Stimulated activated CD4-positive, alpha-beta T cell treated with anti-CD3 and anti-CD28 coated beads, TNF-alpha, amount 100 ng/mL, for 1 hour (primary cell): ENCODE results near the gene COQ8A.

ENCODE experiments used
- DNase-seq, 3 donors: peaks; one replicate each; pipeline ENCODE4 v3.0.0-alpha.2; 2020; ENCODE audit warnings: low read depth in 3 of 3, low spot score in 1 of 3

Gene COQ8A

GRCh38 chr1:227003165-227003564 is 63.1 kb downstream of the COQ8A start:
- DNase-seq, result no peak

GRCh38 chr1:227004796-227005195 is 64.7 kb downstream of the COQ8A start:
- DNase-seq, result no peak

GRCh38 chr1:227006226-227006796 is 66.2 kb downstream of the COQ8A start:
- no peak for DNase-seq

- DNase-seq, result no peak
Observed at GRCh38 chr1:227009937-227010336, 69.8 kb downstream of the COQ8A start.

GRCh38 chr1:227010645-227011044 is 70.6 kb downstream of the COQ8A start:
- no peak for DNase-seq

- no peak for DNase-seq
Observed at GRCh38 chr1:227016990-227017389, 76.9 kb downstream of the COQ8A start.

- no peak for DNase-seq
Observed at GRCh38 chr1:227032396-227032795, 92.3 kb downstream of the COQ8A start.

- DNase-seq, result no peak
Observed at GRCh38 chr1:227033880-227034279, 93.8 kb downstream of the COQ8A start.

- no peak for DNase-seq
Observed at GRCh38 chr1:227035316-227035715, 95.2 kb downstream of the COQ8A start.

GRCh38 chr1:227037121-227037520 is 97.0 kb downstream of the COQ8A start:
- DNase-seq, result no peak
